Tibial artery (tissue), 4 donors: ENCODE results near the gene LRCH4.
"Not testable (repeated sequence)": the region's sequence is repeated elsewhere in the genome, so short reads cannot be mapped to it uniquely, and the experiment has no call there.

Source experiments
- DNase-seq, 2 donors: peaks; one replicate each; pipeline ENCODE4 v3.0.0-alpha.2; 2019
- H3K27ac ChIP-seq, 2 donors: fragments of 200-600 bp; sonication (generic) in 1 of 2; 1 replicate in 1 of 2; 2 replicates in 1 of 2; pipeline ENCODE4 v1.5.1; 2018 to 2019; ENCODE audit warnings: mild to moderate bottlenecking in 1 of 2
- H3K27me3 ChIP-seq, 2 donors: fragments of 200-600 bp; sonication (generic) in 1 of 2; one replicate each; pipeline versions ENCODE4 v1.5.1 to v1.6.0; 2016 to 2019
- H3K36me3 ChIP-seq, 3 donors: fragments of 200-600 bp; sonication (generic) in 2 of 3; one replicate each; pipeline ENCODE4 v1.5.1; 2016 to 2019; ENCODE audit warnings: mild to moderate bottlenecking in 2 of 3
- H3K4me1 ChIP-seq, 4 donors: fragments of 200-600 bp; sonication (generic) in 2 of 4; 1 replicate in 3 of 4; 2 replicates in 1 of 4; pipeline ENCODE4 v1.5.1; 2016 to 2019
- H3K4me3 ChIP-seq, 2 donors: fragments of 200-600 bp; sonication (generic) in 1 of 2; 1 replicate in 1 of 2; 2 replicates in 1 of 2; pipeline ENCODE4 v1.5.1; 2018 to 2019; ENCODE audit warnings: mild to moderate bottlenecking in 2 of 2
- H3K9me3 ChIP-seq, 3 donors: fragments of 200-600 bp; sonication (generic) in 1 of 3; one replicate each; pipeline ENCODE4 v1.5.1; 2016 to 2019
- intact Hi-C: fragments of 100-400 bp; cut with DNase I; formaldehyde crosslinking; loops from one replicate; pipeline ENCODE4 v1.15.0; 2023; ENCODE audit warnings: low total_unique reads
- TF ChIP-seq, protein P1 (sequence below), 2 experiments: fragments of 200-600 bp in 1 of 2; fragments of 450-650 bp in 1 of 2; IDR thresholded peaks; one replicate each; pipeline ENCODE4 v1.5.1; 2017 to 2019; ENCODE audit warnings: antibody characterized with exemption in 2 of 2, mild to moderate bottlenecking in 1 of 2, moderate library complexity in 1 of 2

Gene LRCH4

DNA sequence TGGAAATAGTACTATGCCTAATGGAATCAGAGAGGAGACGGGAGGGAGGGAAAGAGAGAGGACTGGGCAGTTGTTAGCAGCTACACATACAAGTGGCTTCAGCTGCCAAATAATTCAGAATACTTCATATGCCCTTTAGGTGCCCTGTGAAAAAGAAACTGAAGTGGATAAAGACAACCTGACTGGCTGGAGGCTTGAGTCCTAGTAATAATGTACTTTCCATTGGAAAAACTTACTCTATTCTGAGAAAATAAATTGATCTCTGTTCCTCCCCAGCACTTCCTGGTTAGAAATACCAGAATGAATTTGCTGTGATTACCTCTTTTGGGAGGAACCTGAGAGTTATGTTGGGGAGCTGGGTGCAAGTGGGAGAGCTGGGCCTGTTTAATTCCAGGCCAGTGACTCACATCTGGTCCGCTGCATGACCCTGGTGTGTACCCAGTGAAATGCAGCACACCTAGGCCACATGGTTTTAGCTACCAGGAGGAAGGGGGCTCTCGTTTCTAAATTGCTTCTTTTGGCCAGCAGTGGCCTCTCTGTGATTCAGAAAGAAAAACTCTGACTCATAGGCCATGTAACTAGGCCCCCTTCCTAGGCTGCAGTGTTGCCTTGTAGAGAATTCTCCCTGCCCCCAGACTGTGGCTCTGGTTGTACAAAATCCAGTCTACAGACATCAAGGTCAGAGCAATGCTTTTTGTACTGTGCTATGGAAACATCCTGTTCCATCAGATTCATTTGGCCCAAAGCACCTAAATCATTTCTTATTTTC is 40.4 kb downstream of the LRCH4 start:
- H3K27ac ChIP-seq = peak overlapping the region; percentile 85 to 92
- H3K9me3 ChIP-seq = no peaks in the 10 kb centered on the region
- peak; percentile 78 to 89 for DNase-seq
- H3K36me3 ChIP-seq = peaks cover 2 to 15% (median 11%) of the 10 kb centered on the region in 3 donors
- intact Hi-C loops = no loop called here
- H3K4me3 ChIP-seq = peak overlapping the region in 1 of 2 donors; percentile 12
- H3K27me3 ChIP-seq = no peaks in the 10 kb centered on the region
- peaks cover 0 to 66% (median 55%) of the 10 kb centered on the region in 4 donors for H3K4me1 ChIP-seq
- TF ChIP-seq, protein P1, sequence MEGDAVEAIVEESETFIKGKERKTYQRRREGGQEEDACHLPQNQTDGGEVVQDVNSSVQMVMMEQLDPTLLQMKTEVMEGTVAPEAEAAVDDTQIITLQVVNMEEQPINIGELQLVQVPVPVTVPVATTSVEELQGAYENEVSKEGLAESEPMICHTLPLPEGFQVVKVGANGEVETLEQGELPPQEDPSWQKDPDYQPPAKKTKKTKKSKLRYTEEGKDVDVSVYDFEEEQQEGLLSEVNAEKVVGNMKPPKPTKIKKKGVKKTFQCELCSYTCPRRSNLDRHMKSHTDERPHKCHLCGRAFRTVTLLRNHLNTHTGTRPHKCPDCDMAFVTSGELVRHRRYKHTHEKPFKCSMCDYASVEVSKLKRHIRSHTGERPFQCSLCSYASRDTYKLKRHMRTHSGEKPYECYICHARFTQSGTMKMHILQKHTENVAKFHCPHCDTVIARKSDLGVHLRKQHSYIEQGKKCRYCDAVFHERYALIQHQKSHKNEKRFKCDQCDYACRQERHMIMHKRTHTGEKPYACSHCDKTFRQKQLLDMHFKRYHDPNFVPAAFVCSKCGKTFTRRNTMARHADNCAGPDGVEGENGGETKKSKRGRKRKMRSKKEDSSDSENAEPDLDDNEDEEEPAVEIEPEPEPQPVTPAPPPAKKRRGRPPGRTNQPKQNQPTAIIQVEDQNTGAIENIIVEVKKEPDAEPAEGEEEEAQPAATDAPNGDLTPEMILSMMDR (IDR thresholded peaks at IDR 0.05) = peak in 1 of 2 experiments; percentile 24

DNA sequence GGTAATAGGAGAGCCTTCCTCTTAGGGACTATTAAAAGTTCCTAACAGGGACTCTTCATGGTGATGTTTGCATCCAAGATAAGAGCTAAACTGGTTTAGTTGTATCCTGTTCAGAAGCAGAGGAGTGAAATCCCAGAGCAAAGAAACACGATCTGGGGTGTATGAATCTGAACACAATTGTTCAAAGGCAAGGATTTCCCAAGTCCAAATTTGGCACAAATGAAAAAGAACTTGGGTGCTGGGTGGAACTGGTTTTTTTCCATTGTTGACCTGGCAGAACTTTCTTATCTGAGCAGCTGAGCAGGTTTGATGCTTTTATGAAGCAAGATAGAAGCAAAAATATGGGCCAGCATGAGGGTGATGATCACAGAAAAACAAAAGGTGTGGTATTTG is 41.0 kb downstream of the LRCH4 start:
- H3K4me3 ChIP-seq = no peak overlapping the region
- TF ChIP-seq, protein P1 (IDR thresholded peaks at IDR 0.05) = no peak
- H3K27ac ChIP-seq = peak overlapping the region; percentile 85 to 92
- H3K27me3 ChIP-seq = no peaks in the 10 kb centered on the region
- peaks cover 0 to 71% (median 61%) of the 10 kb centered on the region in 4 donors for H3K4me1 ChIP-seq
- DNase-seq = no peak
- intact Hi-C loops = no loop called here
- no peaks in the 10 kb centered on the region for H3K9me3 ChIP-seq
- peaks cover 0 to 11% (median 10%) of the 10 kb centered on the region in 3 donors for H3K36me3 ChIP-seq

DNA sequence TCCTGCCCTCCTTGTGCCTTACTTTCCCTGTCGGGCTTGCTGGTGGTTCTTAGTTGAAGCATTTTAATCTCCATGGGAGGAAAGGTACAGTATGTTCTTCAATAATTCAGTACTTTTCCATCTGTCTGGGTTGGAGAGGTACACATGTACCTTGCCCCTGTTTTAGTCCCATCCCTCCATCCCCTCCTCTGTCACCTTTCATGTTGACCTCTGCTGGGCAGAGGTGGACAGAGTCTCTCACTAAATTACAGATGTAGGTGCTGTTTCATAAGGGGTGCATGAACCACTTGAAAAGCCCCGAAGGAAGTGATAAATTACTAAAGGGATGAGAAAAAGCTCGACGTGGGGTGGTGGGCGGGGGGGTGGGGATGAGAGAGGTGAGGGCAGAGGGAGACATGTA is 41.5 kb downstream of the LRCH4 start:
- H3K27me3 ChIP-seq = no peaks in the 10 kb centered on the region
- intact Hi-C loops = no loop called here
- H3K36me3 ChIP-seq = peaks cover 0 to 5% (median 4%) of the 10 kb centered on the region in 3 donors
- H3K9me3 ChIP-seq = no peaks in the 10 kb centered on the region
- DNase-seq = no peak
- peak overlapping the region; percentile 85 to 92 for H3K27ac ChIP-seq
- H3K4me3 ChIP-seq = no peak overlapping the region
- TF ChIP-seq, protein P1 (IDR thresholded peaks at IDR 0.05) = no peak
- peaks cover 0 to 77% (median 66%) of the 10 kb centered on the region in 4 donors for H3K4me1 ChIP-seq

DNA sequence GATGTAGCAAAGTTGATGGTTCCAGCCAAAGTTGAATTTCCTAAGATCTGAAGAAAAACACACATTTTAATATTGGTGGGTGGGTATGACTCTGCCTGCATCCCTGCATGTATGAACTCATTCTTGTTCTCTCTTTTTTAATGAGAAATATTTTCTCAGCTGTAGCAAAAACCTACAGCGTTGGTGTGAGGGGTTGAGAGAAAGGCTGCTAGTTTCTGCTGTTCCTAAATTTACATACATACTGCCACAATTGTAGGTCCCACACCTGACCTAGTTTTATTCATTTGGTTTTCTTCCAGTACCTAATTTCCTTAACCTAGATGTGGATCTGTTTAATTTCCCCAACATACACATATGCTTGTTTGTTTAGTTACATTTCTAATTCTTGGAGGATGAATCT is 42.3 kb downstream of the LRCH4 start:
- peaks cover 0 to 72% (median 64%) of the 10 kb centered on the region in 4 donors for H3K4me1 ChIP-seq
- H3K9me3 ChIP-seq = no peaks in the 10 kb centered on the region
- H3K27ac ChIP-seq = peak overlapping the region; percentile 85 to 92
- intact Hi-C loops = no loop called here
- no peaks in the 10 kb centered on the region for H3K27me3 ChIP-seq
- H3K36me3 ChIP-seq = no peaks in the 10 kb centered on the region
- TF ChIP-seq, protein P1 (IDR thresholded peaks at IDR 0.05) = no peak
- no peak overlapping the region for H3K4me3 ChIP-seq
- DNase-seq = no peak

DNA sequence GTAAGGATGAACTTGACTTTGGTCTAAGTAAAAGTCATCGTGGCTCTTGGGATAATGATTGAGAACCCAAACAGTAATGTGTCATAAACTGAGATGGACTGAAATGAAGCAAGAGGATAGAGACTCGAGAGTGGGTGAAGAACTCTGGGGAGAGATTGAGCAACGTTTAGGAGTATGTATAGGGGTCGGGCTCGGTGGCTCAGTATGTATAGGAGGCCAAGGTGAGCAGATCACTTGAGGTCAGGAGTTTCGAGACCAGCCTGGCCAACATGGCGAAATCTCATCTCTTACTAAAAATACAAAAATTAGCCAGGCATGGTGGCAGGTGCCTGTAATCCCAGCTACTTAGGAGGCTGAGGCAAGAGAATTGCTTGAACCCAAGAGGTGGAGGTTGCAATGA is 44.6 kb downstream of the LRCH4 start:
- H3K4me3 ChIP-seq, DNase-seq, H3K27me3 ChIP-seq, H3K9me3 ChIP-seq, H3K36me3 ChIP-seq, intact Hi-C loops, H3K27ac ChIP-seq: not testable (repeated sequence)
- peaks cover 0 to 54% (median 45%) of the 10 kb centered on the region in 4 donors for H3K4me1 ChIP-seq

DNA sequence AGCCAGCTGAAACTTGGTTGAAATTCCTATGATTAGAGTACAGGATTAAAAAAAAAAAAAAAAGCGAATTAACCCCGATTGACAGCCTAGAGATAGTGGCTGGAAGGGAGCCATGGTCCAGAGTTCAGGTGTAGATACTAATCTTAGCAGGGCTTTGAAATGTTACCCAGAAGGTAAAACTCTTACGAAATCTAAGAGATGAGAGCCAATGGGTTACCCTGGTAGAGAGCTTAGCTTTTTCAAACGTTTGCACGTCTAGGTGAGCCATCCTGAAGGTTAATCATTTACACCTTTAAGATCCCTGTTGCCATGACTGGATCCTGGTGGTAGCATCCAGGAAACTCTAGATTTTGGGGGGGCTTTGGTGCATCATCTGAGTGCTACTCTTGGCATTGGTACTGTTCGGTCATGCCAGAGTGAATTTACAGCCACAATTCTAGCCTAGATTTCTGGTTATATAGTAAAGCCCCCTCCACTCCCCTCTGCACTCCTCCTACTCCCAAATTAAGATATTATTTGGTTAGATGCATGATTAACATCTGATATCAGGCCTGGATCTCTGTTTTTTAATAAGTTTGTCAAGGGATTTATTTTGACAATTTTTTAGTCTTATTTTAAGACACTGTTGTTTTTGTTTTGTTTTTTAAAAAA is 45.7 kb downstream of the LRCH4 start:
- DNase-seq = no peak
- intact Hi-C loops = no loop called here
- Histone ChIP-seq H3K4me3 (peak overlapping the region; percentile 60 to 90), H3K9me3 (no peaks in the 10 kb centered on the region), H3K27ac (peak overlapping the region in 1 of 2 donors; percentile 71), H3K27me3 (no peaks in the 10 kb centered on the region), H3K4me1 (peaks cover 0 to 43% (median 34%) of the 10 kb centered on the region in 4 donors), H3K36me3 (no peaks in the 10 kb centered on the region)
- TF ChIP-seq, protein P1 (IDR thresholded peaks at IDR 0.05) = no peak
